GM12878 (cell line): ENCODE results near the gene C22orf31. TPM values are rescaled to one million over a fixed set of nuclear protein-coding genes. Genes with fewer than 3 reads are reported as not detected.

Source experiments
- ATAC-seq: fragments of 200-7000 bp; cut with Tn5 transposase; 3 replicates; pipeline ENCODE4 v1.9.1; 2020; ENCODE audit warnings: mild to moderate bottlenecking, moderate library complexity
- BruUV-seq: library from RNA; stranded (reverse); fragments of 400-500 nt; replicated peaks from 2 replicates; lab custom pipeline; 2021; lab: Mats Ljungman, UMichigan
- CTCF ChIA-PET: fragments of 300-600 bp; sonication (Branson Sonifier 250); formaldehyde crosslinking; extraction: SDS; loops from one replicate; lab custom pipeline; 2021; ENCODE audit warnings: inconsistent platforms; lab: Yijun Ruan, JAX
- POLR2A ChIA-PET: fragments of 350-600 bp; formaldehyde crosslinking; extraction: SDS; loops from one replicate; lab custom pipeline; 2021; ENCODE audit warnings: inconsistent platforms; lab: Charles Lee
- RAD21 ChIA-PET: fragments of 300-600 bp; sonication (Branson Sonifier 250); formaldehyde crosslinking; loops from one replicate; lab custom pipeline; 2023; ENCODE audit warnings: antibody characterized with exemption; ENCODE audit not compliant: unreplicated experiment; lab: Charles Lee
- SMC1A ChIA-PET: fragments of 300-600 bp; sonication (Branson Sonifier 250); formaldehyde crosslinking; loops from one replicate; lab custom pipeline; 2023; ENCODE audit not compliant: unreplicated experiment, uncharacterized antibody; lab: Charles Lee
- DNase-seq: peaks from one replicate; pipeline ENCODE4 v3.0.0-alpha.2; 2011; ENCODE audit warnings: low read depth, low spot score
- FAIRE-seq: peaks from 3 replicates; lab custom pipeline; 2011; peaks lifted over from hg19 to GRCh38; lab: Jason Lieb, UNC
- H2AFZ ChIP-seq: 2 replicates; pipeline ENCODE4 v1.6.0; 2011; ENCODE audit warnings: low read depth, low read length, control low read depth; ENCODE audit not compliant: control insufficient read depth
- H3K27ac ChIP-seq: 2 replicates; pipeline ENCODE4 v1.5.1; 2011; ENCODE audit warnings: control low read depth; ENCODE audit not compliant: control insufficient read depth, insufficient read depth
- H3K27me3 ChIP-seq, 2 experiments: replicated peaks in 1 of 2; 2 replicates each; pipeline versions ENCODE4 v1.6.0 to v1.6.1; 2011; ENCODE audit warnings: low read length in 1 of 2; ENCODE audit not compliant: control insufficient read depth in 2 of 2, insufficient read depth in 2 of 2
- H3K36me3 ChIP-seq, 2 experiments: 2 replicates each; pipeline ENCODE4 v1.5.1; 2011; ENCODE audit warnings: low read length in 1 of 2; ENCODE audit not compliant: control insufficient read depth in 2 of 2, insufficient read depth in 2 of 2
- H3K4me1 ChIP-seq: 2 replicates; pipeline ENCODE4 v1.6.1; 2011; ENCODE audit warnings: mild to moderate bottlenecking, low read length, moderate library complexity, mixed read lengths; ENCODE audit not compliant: control insufficient read depth, insufficient read depth
- H3K4me2 ChIP-seq: 2 replicates; pipeline ENCODE4 v1.6.0; 2011; ENCODE audit warnings: control low read depth; ENCODE audit not compliant: control insufficient read depth, insufficient read depth
- H3K4me3 ChIP-seq: fragments of 200-600 bp; sonication (generic); 2 replicates; pipeline ENCODE4 v1.5.1; 2016
- H3K79me2 ChIP-seq: 2 replicates; pipeline ENCODE4 v1.6.0; 2011; ENCODE audit warnings: low read length; ENCODE audit not compliant: control insufficient read depth, insufficient read depth
- H3K9ac ChIP-seq: 2 replicates; pipeline ENCODE4 v1.8.0; 2011; ENCODE audit warnings: low read length, control low read depth, mixed read lengths; ENCODE audit not compliant: control insufficient read depth, insufficient read depth
- H3K9me3 ChIP-seq: replicated peaks from 3 replicates; pipeline ENCODE4 v1.5.1; 2011; ENCODE audit warnings: mild to moderate bottlenecking, low read length; ENCODE audit not compliant: control insufficient read depth, insufficient read depth
- H4K20me1 ChIP-seq: 2 replicates; pipeline ENCODE4 v1.6.0; 2011; ENCODE audit not compliant: control insufficient read depth, insufficient read depth
- DPF2 ChIP-seq: fragments of 450-650 bp; IDR thresholded peaks from 2 replicates; pipeline ENCODE4 v1.6.1; 2017; ENCODE audit warnings: mild to moderate bottlenecking
- FOXK2 ChIP-seq: fragments of 450-650 bp; IDR thresholded peaks from 2 replicates; pipeline ENCODE4 v1.6.1; 2017; ENCODE audit warnings: mild to moderate bottlenecking, moderate library complexity
- GATAD2B ChIP-seq: fragments of 450-650 bp; conservative IDR thresholded peaks from 2 replicates; pipeline ENCODE4 v1.6.1; 2017; ENCODE audit warnings: low read depth, mild to moderate bottlenecking, moderate library complexity
- IRF4 ChIP-seq: IDR thresholded peaks from 2 replicates; pipeline ENCODE4 v1.6.1; 2011; ENCODE audit warnings: low read depth, low read length
- NKRF ChIP-seq: fragments of 450-650 bp; conservative IDR thresholded peaks from 2 replicates; pipeline ENCODE4 v1.6.1; 2017; ENCODE audit warnings: mild to moderate bottlenecking, moderate library complexity
- NR2F1 ChIP-seq: fragments of 450-650 bp; conservative IDR thresholded peaks from 2 replicates; pipeline ENCODE4 v1.6.1; 2017; ENCODE audit warnings: mild to moderate bottlenecking
- POLR2A ChIP-seq: IDR thresholded peaks from 2 replicates; pipeline ENCODE4 v1.6.1; 2011; ENCODE audit warnings: low read depth, mild to moderate bottlenecking, low read length
- POLR2AphosphoS2 ChIP-seq: IDR thresholded peaks from 2 replicates; pipeline ENCODE4 v1.6.1; 2011; ENCODE audit warnings: low read depth, mild to moderate bottlenecking, low read length, improper control_type of control experiment, moderate library complexity
- SMAD5 ChIP-seq: IDR thresholded peaks from 2 replicates; pipeline ENCODE4 v1.6.1; 2016; ENCODE audit warnings: antibody characterized with exemption, low read depth
- SP1 ChIP-seq: IDR thresholded peaks from one replicate; pipeline ENCODE4 v1.6.1; 2011; ENCODE audit warnings: low read depth, low read length
- SPI1 ChIP-seq: IDR thresholded peaks from 2 replicates; pipeline ENCODE4 v1.6.1; 2011; ENCODE audit warnings: low read depth, mild to moderate bottlenecking, low read length, moderate library complexity, borderline replicate concordance; ENCODE audit not compliant: insufficient read depth
- ZNF207 ChIP-seq: fragments of 450-650 bp; IDR thresholded peaks from 2 replicates; pipeline ENCODE4 v1.6.1; 2014; ENCODE audit warnings: antibody characterized with exemption, mild to moderate bottlenecking, borderline replicate concordance
- ZNF274 ChIP-seq: IDR thresholded peaks from one replicate; pipeline ENCODE4 v1.8.0; 2011; ENCODE audit not compliant: insufficient read length, insufficient read depth
- ZZZ3 ChIP-seq: IDR thresholded peaks from 2 replicates; pipeline ENCODE4 v1.6.1; 2011; ENCODE audit warnings: low read depth; ENCODE audit not compliant: control insufficient read depth, insufficient read length
- WGBS: methylation state at CpG from one replicate; pipeline ENCODE4 v1.1.6; 2016; ENCODE audit warnings: low lambda C conversion rate; ENCODE audit not compliant: insufficient replicate concordance, insufficient coverage; ENCODE audit errors: missing lambda C conversion rate; 5-methylcytosine and 5-hydroxymethylcytosine counted together
- in situ Hi-C: fragments of 300-500 bp; cut with MboI; formaldehyde crosslinking; loops from 9 replicates; pipeline ENCODE4 v1.14.3; 2018; ENCODE audit warnings: mixed read lengths
- intact Hi-C: fragments of 100-400 bp; cut with micrococcal nuclease; formaldehyde crosslinking; loops from one replicate; pipeline ENCODE4 v1.14.2; 2022; ENCODE audit not compliant: unreplicated experiment
- polyA plus RNA-seq, 11 experiments: library from polyadenylated mRNA; depleted of rRNA in 4 of 11; unstranded in 6 of 11; stranded (reverse) in 5 of 11; fragments of >200 nt; fragmentation: Nextera tagmentation in 4 of 11; fragmentation: Illumina TruSeq in 1 of 11; extraction: Ambion mirVana in 4 of 11; extraction: Trizol in 1 of 11; gene quantifications; 1 replicate in 1 of 11; 2 replicates in 10 of 11; pipeline versions ENCODE4 v1.2.1 to v1.2.3, GENCODE V29; 2011 to 2016; ENCODE audit warnings: inconsistent platforms in 2 of 11, missing spikeins in 2 of 11, low read depth in 1 of 11
- total RNA-seq, 4 experiments: library from RNA; depleted of rRNA in 3 of 4; stranded (reverse); fragments of >200 nt in 3 of 4; fragmentation: Illumina TruSeq in 1 of 4; extraction: Trizol in 1 of 4; gene quantifications; 2 replicates each; pipeline versions ENCODE4 v1.2.1 to v1.2.3, GENCODE V29; 2013 to 2021
- TF ChIP-seq, protein P1 (sequence below): IDR thresholded peaks from 2 replicates; pipeline ENCODE4 v1.6.1; 2011; ENCODE audit warnings: borderline replicate concordance, low read depth, mild to moderate bottlenecking, moderate library complexity, mixed read lengths, low read length; ENCODE audit not compliant: insufficient read depth; ENCODE audit errors: extremely low read length
- TF ChIP-seq, protein P2 (sequence below): fragments of 450-650 bp; IDR thresholded peaks from 2 replicates; pipeline ENCODE4 v1.6.1; 2017; ENCODE audit warnings: antibody characterized with exemption, mild to moderate bottlenecking, moderate library complexity

The C22orf31 gene
- total and polyA plus RNA-seq, 10 of the 15 experiments (the other 5 are each of a cell fraction or from before 2014, with no cell fraction given): not detected

DNA sequence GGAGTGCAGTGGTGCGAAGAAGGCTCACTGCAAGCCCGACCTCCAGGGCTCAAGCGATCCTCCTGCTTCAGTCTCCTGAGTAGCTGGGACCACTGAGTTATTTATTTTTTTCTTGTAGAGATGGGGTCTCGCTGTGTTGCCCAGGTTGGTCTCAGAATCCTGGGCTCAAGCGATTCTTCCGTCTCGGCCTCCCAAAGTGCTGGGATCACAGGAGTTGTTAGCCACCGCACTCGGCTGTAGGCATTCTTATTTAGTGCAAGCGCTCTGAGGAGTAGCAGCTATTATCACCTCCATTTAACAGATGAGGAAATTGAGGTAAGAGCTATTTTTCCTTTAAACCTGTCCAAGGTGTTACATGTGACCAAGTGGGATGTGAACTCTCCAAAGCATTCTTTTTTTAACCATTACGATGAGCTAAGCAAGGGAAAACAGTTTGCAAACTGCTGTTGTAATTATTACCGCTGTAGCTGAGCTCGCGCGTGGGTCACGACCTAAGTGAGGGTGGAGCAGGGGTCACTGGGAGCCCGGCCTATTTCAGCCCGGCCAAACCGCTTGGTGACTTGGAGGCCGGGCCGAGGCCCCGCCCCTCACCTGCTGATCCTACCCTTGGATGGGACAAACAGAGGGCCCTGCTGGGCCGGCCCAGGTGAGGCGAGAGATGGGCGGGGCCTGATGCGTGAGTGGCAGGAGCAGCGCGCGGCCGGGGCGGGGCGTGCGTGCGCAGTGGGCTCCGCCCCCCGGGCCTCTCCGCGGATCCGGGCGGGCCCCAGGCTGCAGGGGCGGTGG, 10.8 kb upstream of the C22orf31 start:
- Histone ChIP-seq H3K79me2 (no peaks in the 10 kb centered on the region), H4K20me1 (no peaks in the 10 kb centered on the region), H3K9me3 (no peaks in the 10 kb centered on the region), H3K27me3 (peaks cover 5 to 15% of the 10 kb centered on the region in 2 experiments), H2AFZ (no peak overlapping the region; the same call in 1 of the 2 replicates), H3K4me3 (peak overlapping the region; percentile 45; the same call in 1 of the 2 replicates), H3K4me1 (no peaks in the 10 kb centered on the region; the same call in 1 of the 2 replicates), H3K9ac (no peak overlapping the region), H3K4me2 (peak overlapping the region; percentile 75), H3K36me3 (no peaks in the 10 kb centered on the region), H3K27ac (no peak overlapping the region)
- ATAC-seq (peak; percentile 93), FAIRE-seq (peak; percentile 62), DNase-seq (no peak)
- intact Hi-C loops (no loop called here), in situ Hi-C loops (no loop called here)
- POLR2A ChIA-PET: interaction anchor here (0.5 to 1.7 kb wide), 11 partner anchors 9 to 1064 kb away, joined by 3 to 5 read pairs (median 4); partner anchors contain the start of gene ZNRF3
- CTCF ChIA-PET: interaction anchor here (0.6 to 1.9 kb wide), 10 partner anchors 8 to 302 kb away, joined by 3 to 6 read pairs (median 4); no protein-coding TSS in a partner anchor
- WGBS: 25% methylated on average over 31 of the region's 41 CpGs
- RAD21 ChIA-PET: interaction anchor here (0.9 to 2.5 kb wide), 11 partner anchors 10 to 241 kb away, joined by 3 to 17 read pairs (median 4); no protein-coding TSS in a partner anchor
- SMC1A ChIA-PET: interaction anchor here (0.6 to 2.6 kb wide), 7 partner anchors 10 to 254 kb away, joined by 3 to 13 read pairs (median 3); no protein-coding TSS in a partner anchor
- BruUV-seq: no TSS peak
- TF ChIP-seq GATAD2B (0 out of 2 replicates have a peak, but pooled peaks have one; percentile 30), FOXK2 (no peak), SP1 (peak; percentile 27), NKRF (no peak), ZZZ3 (no peak), ZNF207 (0 out of 2 replicates have a peak, but pooled peaks have one; percentile 39), POLR2AphosphoS2 (no peak), NR2F1 (peak; percentile 80), SPI1 (no peak), SMAD5 (no peak), ZNF274 (no peak), IRF4 (no peak), POLR2A (no peak), DPF2 (peak; percentile 73)
- TF ChIP-seq, protein P1, sequence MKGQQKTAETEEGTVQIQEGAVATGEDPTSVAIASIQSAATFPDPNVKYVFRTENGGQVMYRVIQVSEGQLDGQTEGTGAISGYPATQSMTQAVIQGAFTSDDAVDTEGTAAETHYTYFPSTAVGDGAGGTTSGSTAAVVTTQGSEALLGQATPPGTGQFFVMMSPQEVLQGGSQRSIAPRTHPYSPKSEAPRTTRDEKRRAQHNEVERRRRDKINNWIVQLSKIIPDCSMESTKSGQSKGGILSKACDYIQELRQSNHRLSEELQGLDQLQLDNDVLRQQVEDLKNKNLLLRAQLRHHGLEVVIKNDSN: no peak
- TF ChIP-seq, protein P2, sequence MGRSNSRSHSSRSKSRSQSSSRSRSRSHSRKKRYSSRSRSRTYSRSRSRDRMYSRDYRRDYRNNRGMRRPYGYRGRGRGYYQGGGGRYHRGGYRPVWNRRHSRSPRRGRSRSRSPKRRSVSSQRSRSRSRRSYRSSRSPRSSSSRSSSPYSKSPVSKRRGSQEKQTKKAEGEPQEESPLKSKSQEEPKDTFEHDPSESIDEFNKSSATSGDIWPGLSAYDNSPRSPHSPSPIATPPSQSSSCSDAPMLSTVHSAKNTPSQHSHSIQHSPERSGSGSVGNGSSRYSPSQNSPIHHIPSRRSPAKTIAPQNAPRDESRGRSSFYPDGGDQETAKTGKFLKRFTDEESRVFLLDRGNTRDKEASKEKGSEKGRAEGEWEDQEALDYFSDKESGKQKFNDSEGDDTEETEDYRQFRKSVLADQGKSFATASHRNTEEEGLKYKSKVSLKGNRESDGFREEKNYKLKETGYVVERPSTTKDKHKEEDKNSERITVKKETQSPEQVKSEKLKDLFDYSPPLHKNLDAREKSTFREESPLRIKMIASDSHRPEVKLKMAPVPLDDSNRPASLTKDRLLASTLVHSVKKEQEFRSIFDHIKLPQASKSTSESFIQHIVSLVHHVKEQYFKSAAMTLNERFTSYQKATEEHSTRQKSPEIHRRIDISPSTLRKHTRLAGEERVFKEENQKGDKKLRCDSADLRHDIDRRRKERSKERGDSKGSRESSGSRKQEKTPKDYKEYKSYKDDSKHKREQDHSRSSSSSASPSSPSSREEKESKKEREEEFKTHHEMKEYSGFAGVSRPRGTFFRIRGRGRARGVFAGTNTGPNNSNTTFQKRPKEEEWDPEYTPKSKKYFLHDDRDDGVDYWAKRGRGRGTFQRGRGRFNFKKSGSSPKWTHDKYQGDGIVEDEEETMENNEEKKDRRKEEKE: no peak
